Caki2 (cell line): ENCODE results near the gene COL8A1. TPM values are rescaled to one million over a fixed set of nuclear protein-coding genes. Genes with fewer than 3 reads are reported as not detected.

Source experiments
- DNase-seq: peaks from one replicate; pipeline ENCODE4 v3.0.0-alpha.2; 2015; ENCODE audit warnings: low read depth
- in situ Hi-C: cut with HindIII; loops from 2 replicates; pipeline ENCODE4 v1.10.0; 2016; ENCODE audit warnings: low sequenced_read_pairs, low pct_unique_long_range_greater_than_20kb, mixed read lengths
- total RNA-seq: library from RNA; depleted of rRNA; stranded (reverse); fragments of >200 nt; shearing (Covaris generic); gene quantifications from 2 replicates; pipeline ENCODE4 v1.2.3, GENCODE V29; 2014; ENCODE audit warnings: low replicate concordance; rRNA removed

The COL8A1 gene
- total RNA-seq, 1 experiment from 2014 or later = 36.4 TPM

GRCh38 chr3:99845331-99845730 lies 206.9 kb downstream of the COL8A1 start:
- in situ Hi-C loops = no loop called here
- DNase-seq = no peak

- in situ Hi-C loops = no loop called here
- no peak for DNase-seq
Observed at GRCh38 chr3:99845999-99846398, 207.6 kb downstream of the COL8A1 start.

GRCh38 chr3:99846477-99847160 lies 208.2 kb downstream of the COL8A1 start:
- DNase-seq = no peak
- in situ Hi-C loops = no loop called here

- no peak for DNase-seq
- in situ Hi-C loops = no loop called here
Observed at GRCh38 chr3:99848433-99848832, 210.0 kb downstream of the COL8A1 start.

Other genes starting within 250 kb of the COL8A1 start
- 36.5 and 49.1 TPM in 2 replicates for gene CMSS1, start 179.3 kb downstream of the COL8A1 start, total RNA-seq